HG02852 (cell line): ENCODE results near the gene GGT5.
"Not testable (repeated sequence)": the region's sequence is repeated elsewhere in the genome, so short reads cannot be mapped to it uniquely, and the experiment has no call there.

ENCODE experiments used
- ATAC-seq: cut with Tn5 transposase; IDR thresholded peaks from one replicate; pipeline ENCODE4 v1.9.1; 2021; ENCODE audit warnings: mild to moderate bottlenecking, moderate library complexity; ENCODE audit not compliant: unreplicated experiment

Gene GGT5

GRCh38 chr22:24263479-24263878, 18.6 kb upstream of the GGT5 start:
- ATAC-seq = not testable (repeated sequence)

GRCh38 chr22:24262185-24262749, 17.4 kb upstream of the GGT5 start:
- ATAC-seq = not testable (repeated sequence)

GRCh38 chr22:24259459-24259858, 14.6 kb upstream of the GGT5 start:
- ATAC-seq = not testable (repeated sequence)

DNA sequence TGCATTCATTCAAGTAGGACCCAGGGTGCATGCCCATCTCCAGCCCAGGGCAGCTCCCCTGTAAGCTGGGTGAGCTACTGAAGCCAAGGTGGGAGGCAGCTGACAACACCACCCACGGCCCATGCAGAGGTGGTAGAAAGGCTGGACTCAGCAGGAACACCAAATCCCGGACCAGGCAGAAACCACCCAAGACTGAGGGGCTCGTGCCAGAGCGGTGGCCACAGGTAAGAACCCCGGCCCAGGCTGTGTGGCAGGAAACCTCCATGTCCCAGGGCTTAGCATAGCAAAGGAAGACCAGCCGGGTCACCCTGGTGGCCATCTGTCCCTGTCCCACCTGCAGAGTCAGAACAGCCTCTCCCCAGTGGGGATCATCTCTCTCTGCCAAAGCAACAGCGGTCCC, 11.9 kb upstream of the GGT5 start:
- not testable (repeated sequence) for ATAC-seq

DNA sequence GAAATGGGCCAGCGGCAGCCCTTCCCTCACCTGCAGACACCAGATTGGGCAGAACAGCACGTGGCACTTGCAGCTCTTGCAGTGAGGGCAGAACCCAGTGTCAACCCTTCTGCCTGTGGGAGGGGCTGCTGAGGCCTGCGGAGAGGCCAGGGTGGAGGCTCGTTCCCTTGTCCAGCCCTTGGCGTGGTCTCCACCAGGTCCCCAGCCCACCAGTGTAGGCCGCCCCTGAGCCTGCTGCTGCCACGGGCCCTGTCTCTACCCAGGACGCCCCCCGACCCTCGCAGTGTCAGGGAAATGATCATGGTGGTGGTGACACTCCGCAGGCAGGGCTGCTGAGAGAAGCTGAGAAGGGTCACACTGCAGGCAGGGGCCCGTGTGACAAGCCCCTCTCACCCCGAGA, 11.3 kb upstream of the GGT5 start:
- ATAC-seq = not testable (repeated sequence)

GRCh38 chr22:24253126-24253525, 8.2 kb upstream of the GGT5 start:
- not testable (repeated sequence) for ATAC-seq

DNA sequence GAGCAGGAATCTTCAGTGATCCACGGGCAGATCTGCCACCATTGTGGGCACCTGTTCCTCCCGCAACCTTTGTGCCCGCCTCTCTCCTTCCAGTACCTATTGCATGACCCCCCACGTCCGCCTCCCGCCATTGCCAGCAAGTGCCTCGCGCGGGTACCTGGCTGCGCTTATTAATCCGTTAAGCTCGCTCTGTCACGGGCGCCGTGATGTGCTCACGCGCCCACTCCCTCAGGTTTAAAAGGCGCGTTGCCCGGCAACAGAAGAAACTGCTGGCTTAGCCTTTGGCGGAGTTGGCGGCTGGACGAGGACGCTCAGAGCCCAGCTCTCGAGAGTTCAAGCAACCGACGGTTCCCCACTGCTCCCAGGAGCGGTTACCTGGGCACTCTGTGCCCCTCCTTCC, 6.4 kb upstream of the GGT5 start:
- not testable (repeated sequence) for ATAC-seq

GRCh38 chr22:24249413-24249812, 4.5 kb upstream of the GGT5 start:
- not testable (repeated sequence) for ATAC-seq

- not testable (repeated sequence) for ATAC-seq
These were observed 3.7 kb upstream of the GGT5 start for GRCh38 chr22:24248611-24249010.

GRCh38 chr22:24247564-24248344, 2.9 kb upstream of the GGT5 start:
- no peak for ATAC-seq

GRCh38 chr22:24247011-24247507, 2.2 kb upstream of the GGT5 start:
- ATAC-seq = no peak

DNA sequence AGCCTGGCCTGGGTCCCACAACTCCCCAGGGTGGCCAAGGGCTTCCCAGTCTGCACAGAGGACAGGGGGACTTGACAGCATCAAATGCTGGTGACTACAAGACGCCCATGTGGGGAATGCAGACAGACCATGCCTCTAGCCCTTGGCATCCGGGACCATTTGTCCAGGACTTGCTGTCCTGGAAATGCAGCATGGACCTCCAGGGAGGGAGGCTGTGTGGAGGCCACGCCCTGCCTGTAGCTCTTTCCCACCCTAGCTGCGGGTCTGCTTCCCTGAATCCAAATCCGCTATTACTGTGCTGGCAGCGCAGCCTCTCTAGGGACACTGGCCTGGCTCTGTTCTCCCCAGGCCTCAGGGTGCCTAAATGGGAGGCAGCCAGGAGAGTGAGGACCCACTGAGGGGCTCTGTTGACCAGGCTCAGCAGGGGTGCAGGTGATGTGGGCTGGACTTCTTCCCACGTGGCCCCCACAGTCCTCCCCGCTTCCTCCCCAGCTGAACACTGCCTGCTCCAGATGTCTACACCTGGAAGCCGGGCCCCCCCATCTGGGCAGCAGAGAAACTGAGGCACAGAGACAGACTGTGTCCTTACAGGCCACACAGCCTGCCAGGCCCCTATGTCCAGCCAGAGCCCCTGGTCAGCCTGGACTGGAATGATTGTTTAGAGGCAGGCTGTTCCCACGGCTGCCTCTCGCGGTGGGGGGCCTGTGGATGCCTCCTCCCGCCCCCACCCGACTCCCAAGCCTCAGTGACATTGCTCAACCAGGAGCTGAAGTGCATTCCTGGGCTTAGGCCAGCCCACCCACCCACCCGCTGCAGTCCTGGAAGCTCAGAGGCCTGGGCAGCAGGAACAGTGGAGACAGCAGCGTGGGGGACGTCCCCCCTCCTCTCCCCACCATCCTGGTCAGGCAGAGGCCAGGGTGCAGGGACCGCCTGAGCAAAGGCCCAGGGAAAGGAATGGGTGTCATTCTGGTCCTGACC, 991 bp upstream of the GGT5 start:
- ATAC-seq = not testable (repeated sequence)

GRCh38 chr22:24244144-24244787, 616 bp downstream of the GGT5 start:
- ATAC-seq = no peak

DNA sequence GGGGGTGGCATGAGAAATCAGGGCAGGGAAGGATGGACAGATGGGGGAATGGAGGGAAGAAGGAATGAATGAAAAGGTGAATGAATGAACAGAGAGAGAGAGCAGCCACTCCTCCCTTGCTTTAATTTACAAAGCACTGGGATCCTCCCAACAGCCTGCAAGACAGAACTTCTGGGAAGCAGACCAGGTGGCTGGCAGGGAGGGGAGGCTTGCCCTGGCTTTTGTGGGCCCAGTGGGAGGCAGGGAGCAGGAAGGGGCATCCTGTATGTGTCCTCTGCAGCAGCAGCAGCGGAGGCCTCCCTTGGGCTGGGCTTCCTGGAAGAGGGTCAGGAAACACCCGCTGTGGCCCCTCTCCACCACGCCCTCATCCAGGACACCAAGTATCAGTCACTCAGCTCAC, 1.5 kb downstream of the GGT5 start:
- not testable (repeated sequence) for ATAC-seq

DNA sequence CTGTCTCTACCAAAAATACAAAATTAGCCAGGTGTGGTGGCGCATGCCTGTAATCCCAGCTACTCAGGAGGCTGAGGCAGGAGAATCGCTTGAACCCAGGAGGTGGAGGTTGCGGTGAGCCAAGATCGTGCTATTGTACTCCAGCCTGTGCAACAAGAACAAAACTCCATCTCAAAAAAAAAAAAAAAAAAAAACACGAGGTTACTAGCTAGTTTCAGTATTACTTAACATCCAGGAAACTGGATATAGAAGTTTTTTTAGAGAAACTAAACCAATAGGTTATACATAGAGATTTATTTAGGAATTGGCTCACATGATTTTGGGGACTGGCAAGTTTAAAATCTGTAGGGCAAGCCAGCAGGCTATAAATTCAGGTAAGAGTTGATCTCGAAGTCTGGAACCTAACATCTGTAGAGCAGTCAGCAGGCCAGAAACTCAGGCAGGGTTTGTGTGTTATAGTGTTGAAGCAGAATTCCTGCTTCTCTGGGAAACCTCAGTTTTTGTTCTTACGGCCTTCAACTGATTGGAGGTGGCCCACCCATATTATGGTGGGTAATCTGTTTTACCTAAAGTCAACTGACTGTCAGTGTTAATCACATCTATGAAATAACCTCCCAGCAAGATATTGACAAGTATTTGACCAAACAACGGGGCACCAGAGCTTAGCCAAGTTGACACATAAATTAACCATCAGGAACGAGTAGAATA, 3.7 kb downstream of the GGT5 start:
- ATAC-seq = not testable (repeated sequence)

DNA sequence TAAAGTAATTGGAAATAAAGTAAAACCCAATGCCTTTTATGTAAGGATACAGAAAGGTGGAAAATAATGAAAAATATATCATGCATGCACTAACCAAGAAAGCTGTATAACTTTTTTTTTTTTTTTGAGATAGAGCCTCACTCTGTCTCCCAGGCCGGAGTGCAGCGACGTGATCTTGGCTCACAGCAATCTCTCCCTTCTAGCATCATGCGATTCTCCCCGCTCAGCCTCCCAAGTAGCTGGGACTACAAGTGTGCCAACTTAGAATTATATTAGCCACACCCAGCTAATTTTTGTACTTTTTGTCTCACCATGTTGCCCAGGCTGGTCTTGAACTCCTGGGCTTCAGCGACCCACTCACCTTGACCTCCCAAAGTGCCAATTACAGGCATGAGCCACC, 4.5 kb downstream of the GGT5 start:
- ATAC-seq = no peak

DNA sequence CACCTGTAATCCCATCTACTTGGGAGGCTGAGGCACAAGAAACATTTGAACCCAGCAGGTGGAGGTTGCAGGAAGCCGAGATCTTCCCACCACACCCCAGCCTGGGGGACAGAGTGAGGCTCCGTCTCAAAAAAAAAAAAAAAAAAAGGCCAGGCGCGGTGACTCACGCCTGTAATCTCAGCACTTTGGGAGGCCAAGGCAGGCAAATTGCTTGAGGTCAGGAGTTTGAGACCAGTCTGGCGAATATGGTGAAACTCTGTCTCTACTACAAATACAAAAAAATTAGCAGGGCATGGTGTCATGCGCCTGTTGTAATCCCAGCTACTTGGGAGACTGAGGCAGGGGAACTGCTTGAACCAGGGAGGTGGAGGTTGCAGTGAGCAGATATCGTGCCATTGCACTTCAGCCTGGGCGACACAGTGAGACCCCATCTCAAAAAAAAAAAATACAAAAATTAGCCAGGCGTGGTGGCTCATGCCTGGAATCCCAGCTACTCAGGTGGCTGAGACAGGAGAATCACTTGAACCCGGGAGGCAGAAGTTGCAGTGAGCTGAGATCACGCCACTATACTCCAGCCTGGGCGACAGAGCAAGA, 6.7 kb downstream of the GGT5 start:
- ATAC-seq = not testable (repeated sequence)

DNA sequence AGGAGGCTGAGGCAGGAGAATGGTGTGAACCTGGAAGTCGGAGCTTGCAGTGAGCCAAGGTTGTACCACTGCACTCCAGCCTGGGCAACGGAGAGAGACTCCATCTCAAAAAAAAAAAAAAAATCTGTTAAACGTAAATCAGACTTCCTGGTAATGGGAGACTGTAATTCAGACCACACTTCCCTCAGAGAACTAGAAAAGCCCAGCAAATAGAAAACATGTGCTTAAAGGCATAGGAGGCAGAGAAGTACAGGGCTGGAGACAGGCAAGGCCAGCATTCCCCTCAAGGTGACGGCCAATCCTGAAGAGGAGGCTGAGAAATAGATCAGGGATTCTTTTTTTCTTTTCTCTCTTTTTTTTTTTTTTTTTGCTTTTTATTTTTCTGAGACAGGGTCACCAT, 8.2 kb downstream of the GGT5 start:
- no peak for ATAC-seq

DNA sequence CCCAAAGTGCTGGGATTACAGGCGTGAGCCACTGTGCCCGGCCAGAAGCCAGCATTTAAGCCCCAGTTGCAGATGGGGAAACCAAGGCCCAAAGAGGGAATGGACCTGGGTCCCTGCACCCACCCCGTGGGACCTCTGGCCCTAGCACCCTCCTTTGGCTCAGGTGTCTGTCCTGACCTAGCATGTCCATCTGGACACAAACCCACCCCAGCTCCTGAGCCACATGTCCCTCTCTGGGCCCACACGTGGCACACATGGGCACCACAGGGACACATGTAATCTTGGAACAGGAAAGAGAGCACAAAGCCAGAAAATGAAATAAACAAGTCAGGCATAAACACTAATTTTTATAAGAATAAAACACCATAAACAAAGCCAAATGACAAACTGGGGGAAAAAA, 9.6 kb downstream of the GGT5 start:
- no peak for ATAC-seq

- no peak for ATAC-seq
These were observed 11.1 kb downstream of the GGT5 start for GRCh38 chr22:24233816-24234215.
